Frontal cortex (tissue), 4 donors: ENCODE measurements around the gene DZIP3. TPM values are rescaled to one million over a fixed set of nuclear protein-coding genes. Genes with fewer than 3 reads are reported as not detected.
"Not testable (repeated sequence)": the region's sequence is repeated elsewhere in the genome, so short reads cannot be mapped to it uniquely, and the experiment has no call there.

Experiments used
- DNase-seq, 2 donors: peaks; one replicate each; pipeline ENCODE4 v3.0.0; 2012; ENCODE audit warnings: low spot score in 2 of 2
- FAIRE-seq: peaks from 2 replicates; lab custom pipeline; 2012; peaks lifted over from hg19 to GRCh38; lab: Jason Lieb, UNC
- total RNA-seq: library from RNA; depleted of rRNA; stranded (reverse); fragments of >200 nt; gene quantifications from one replicate; pipeline ENCODE4 v1.2.3, GENCODE V29; 2014
- donor health status: control.
- donor health status: control.
- donor health status: control.

DZIP3 gene
- total RNA-seq, 1 donor from 2014 or later = 51.8 TPM

DNA sequence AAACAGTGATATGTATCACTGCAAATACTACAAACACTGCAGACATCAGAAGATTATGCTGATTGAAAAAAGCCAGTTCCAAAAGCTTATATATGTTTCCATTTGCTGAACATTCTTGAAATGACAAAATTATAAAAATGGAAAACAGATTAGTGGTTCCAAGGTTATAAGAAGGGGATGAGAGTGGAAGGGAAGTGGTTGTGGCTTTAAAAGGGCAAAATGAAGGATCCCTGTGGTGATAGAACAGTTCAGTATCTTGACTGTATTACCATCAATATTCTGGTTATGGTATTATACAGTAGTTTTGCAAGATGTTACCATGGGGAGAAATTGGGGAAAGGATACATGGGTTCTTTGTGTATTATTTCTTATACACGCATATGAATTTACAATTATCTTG lies 77.8 kb downstream of the DZIP3 start:
- DNase-seq (no peak), FAIRE-seq (no peak)

DNA sequence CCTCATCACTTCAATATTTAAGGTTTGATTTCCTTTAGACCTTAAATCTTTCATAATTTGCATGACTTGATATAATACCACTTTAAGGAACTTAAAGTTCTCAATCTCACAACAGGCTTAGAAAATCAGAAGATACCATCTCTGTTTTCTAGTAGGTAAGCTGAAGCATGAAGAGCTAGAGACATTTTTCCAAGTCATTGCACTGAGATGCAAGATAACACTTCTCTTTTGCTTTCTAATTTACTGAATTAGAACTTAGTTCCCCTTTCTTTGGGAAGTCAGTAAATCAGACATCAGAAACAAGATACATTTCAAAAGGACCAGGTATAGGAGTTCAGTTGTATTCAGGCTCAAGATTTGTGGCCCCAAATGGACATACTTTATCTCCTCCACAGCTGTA lies 79.7 kb downstream of the DZIP3 start:
- FAIRE-seq (no peak), DNase-seq (no peak)

DNA sequence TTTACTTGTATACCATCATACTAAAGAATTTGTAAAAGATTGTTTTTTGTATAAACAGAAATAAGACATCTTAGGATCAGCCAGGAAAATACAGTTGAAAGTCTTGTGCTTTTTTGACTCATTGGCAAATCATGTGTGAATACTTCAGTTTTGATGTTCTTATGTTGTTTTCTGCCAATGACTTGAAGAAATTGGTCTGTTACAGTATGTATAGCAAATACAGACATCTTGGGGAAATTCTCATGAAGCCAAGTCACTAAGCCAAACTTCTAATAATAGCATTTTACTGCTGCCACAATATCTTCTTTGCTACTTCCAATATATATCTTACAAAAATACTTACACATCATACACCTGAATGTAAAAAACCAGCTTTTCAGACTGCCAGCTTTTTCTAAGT lies 83.2 kb downstream of the DZIP3 start:
- no peak for DNase-seq
- FAIRE-seq = no peak

DNA sequence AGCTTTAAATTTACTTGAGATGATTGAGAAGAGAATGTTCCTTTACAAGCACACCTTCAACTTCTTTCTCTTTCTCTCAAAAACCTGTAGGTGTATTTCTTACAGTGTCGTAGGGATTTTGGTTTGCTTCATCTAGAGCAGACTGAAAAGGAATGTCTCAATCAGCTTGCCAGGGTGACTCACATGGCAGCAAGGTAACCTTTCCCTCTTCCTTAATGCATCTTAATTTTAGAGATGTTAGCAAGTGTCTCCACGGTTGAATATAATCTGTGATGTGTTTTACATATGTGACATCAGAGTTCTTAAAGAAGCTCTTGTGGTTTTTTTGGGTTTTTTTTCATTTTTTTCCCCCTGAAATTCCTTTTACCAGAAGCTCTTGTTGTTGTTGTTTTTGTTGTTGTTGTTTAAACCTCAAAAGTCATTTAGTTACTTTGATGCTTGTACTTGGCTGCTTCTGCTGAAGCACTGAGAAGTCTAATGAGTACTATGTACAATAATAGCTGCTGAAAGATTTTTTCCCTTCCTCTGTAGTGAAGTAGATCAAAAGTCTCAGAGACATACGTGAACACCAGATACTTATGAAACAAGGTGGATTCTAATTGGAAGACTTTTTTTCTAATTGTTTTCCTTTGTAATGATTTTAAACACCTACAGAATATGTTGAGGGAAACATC lies 84.6 kb downstream of the DZIP3 start:
- DNase-seq (no peak), FAIRE-seq (no peak)

DNA sequence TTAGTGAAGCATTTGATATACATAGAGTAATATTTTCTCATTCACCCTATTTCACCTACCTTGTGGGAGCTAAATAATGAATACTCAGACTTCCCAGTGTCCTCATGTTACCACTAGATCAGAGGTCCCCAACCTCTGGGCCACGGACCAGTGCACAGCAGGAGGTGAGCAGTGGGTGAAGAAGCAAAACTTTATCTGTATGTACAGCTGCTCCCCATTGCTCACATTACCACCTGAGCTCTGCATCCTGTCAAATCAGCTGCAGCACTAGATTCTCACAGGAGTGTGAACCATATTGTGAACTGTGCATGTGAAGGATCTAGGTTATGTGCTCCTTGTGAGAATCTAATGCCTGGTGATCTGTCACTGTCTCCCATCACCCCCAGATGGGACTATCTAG lies 88.3 kb downstream of the DZIP3 start:
- no peak for FAIRE-seq

DNA sequence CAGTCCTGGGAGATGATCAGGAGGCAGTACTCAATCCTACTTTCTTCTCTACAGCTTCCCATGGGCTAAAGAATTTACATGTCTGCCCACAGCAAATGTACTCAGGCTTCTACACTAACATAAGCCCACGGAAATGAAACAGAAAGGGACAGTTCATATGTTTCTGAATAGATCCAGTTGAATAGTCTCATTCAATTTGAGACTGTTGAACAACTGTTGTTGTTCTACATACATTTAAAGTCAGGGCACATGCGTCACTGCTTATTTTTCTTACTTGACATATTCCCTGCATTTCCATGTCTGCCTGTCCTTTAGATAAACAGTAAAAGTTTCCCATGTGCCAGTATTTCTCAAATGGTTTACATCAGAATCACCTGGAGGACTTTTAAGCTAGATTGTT lies 102.8 kb downstream of the DZIP3 start:
- DNase-seq, FAIRE-seq: not testable (repeated sequence)

More for the DNA sequence above, 88.3 kb downstream of the DZIP3 start:
- no peak for DNase-seq

DNA sequence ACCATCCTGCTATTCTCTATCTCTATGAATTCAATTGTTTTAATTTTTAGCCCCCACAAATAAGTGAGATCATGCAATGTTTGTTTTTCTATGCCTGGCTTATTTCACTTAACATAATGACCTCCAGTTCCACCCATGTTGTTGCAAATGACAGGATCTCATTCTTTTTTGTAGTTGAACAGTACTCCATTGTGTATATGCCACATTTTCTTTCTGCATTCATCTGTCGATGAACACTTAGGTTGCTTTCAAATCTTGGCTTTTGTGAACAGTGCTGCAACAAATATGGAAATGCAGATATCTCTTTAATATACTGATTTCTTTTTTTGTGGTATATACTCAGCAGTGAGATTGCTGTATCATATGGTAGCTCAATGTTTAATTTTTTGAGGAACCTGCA lies 108.9 kb downstream of the DZIP3 start:
- DNase-seq (no peak), FAIRE-seq (no peak)

DNA sequence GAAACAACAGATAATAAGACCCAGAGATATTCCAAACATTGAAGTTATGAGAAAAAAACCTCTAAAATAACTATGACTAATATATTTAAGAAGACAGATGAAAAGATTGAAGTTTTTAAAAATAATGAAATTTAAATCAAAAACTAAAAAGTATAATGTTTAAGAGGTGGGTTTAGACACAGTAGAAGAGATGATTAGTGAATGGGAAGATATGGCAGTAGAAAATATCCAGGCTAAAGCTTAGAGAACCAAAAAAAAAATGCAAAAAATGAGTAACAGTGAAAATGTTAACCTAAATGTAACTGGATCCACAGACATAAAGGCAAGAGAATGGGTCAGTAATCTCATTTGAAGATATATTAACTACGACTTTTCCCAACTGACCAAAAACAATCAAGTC lies 115.5 kb downstream of the DZIP3 start:
- FAIRE-seq = no peak

DNA sequence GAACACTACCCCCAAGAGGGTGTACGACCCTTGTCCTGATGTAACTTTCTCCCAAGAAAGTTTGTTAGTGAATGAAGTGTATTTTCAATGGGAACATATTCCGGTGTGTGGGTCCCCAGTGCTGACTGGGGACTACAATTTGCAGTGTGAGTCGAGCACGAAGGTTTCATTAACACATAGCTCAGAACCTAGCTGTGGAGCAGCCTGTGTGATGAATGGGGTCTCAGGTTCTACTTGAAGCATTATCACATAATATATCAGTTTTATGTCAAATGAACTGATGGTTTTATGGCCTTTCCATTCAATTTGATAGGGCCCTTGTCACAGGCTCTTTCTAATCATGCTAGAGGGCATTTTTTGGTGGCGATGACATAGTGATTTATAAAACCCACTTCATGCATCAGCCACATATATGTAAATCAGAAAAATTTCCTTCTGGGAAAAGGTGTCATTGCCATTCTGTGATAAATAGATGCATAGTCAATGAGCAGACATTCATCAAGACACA lies 123.5 kb downstream of the DZIP3 start:
- DNase-seq (no peak), FAIRE-seq (no peak)

More for the DNA sequence above, 115.5 kb downstream of the DZIP3 start:
- no peak for DNase-seq

DNA sequence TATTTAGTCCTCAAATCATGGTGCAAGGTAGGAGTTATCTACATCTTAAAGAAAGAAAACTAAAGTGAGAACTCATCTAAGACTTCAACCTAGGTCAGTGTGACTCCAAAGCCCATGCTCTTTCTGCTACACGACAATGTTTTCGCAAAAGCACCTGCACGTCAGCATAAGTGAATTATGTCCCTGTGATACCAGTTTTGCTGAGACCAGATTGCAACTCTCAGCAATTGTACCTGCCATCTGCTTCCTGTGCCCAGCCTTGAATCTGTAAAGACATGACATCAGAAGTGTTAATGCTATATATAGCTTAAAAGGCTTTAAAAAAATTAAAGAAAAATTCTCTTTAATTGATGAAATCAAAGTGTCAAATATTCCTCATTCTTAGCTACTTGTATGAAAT lies 124.3 kb downstream of the DZIP3 start:
- DNase-seq (no peak), FAIRE-seq (no peak)

DNA sequence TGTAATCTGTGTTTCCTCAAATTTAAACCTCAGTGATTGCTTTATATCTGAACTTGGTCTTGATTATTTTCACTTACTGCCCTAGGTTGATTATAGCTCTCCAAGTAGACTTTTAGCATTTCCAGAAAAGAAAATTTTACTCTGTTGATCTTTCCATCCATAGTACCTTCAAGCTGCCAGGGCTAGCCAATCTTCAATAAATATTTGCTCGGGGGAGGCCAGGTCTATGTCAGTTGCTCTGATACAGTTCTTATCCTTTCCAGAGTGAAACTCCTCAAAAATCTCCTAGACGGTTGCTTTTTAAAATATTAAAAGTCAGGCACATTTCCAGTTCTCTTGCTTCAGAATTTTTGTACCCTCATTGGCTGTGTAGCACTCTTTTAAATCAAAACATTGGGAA lies 128.9 kb downstream of the DZIP3 start:
- FAIRE-seq (no peak), DNase-seq (no peak)

DNA sequence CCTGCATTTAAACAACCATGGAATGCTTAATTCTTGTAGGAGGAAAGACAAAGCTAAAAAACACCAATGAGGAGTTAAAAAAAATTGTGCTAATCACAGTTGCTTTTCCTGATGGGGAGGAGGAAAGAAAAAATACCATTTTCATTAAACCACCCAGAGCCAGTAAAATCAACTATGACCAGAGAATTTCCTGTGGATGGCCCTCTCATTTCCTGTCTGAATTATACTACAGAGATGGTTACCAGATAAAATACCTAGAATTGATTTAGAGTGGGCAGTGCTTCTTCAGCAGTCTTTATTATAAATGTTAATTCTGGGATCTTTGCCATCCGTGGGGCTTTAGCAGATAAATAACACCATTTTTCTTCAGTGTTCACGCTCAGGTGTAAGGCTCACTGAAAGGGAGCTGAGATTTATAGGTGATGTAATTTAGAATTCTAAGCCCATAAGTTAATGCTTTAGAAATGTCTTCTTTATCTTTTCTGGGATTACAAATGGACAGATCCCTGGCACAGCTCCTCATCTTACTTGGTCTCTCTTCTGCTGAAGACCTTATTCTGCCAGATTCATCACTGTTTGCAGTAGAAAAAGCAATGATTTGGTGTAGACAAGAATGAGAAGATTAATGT lies 129.8 kb downstream of the DZIP3 start:
- no peak for DNase-seq
- no peak for FAIRE-seq

DNA sequence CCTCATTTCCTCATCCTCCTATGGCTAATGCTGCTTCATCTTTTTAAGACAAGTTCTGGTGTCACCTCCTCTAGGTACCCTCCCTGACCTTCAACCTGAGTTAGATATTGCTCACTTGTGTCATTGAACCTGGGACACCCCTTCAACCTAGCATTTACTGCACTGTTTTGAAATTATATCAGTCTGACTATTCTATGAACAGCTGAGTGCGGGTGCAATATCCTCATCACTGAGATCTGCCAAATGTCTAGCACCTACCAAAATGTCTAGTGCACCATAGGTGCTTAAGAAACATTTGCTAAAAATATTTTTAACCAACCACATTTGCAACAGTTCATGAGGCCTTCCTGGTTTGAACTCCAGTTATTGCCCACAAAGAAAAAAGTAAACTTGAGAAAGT lies 133.2 kb downstream of the DZIP3 start:
- DNase-seq = no peak
- FAIRE-seq = no peak

DNA sequence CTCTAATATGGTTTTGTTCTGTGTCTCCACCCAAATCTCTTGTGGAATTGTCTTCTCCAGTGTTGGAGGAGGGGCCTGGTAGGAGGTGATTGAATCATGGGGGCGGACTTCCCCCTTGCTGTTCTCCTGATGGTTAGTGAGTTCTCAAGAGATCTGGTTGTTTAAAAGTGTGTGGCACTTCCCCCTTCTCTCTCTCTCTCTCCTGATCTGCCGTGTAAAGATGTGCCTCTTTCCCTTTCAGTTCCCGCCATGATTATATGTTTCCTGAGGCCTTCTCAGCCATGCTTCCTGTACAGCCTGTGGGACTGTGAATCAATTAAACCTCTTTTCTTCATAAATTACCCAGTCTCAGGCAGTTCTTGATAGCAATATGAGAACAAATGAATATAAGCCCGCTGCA lies 134.6 kb downstream of the DZIP3 start:
- FAIRE-seq (no peak), DNase-seq (no peak)

DNA sequence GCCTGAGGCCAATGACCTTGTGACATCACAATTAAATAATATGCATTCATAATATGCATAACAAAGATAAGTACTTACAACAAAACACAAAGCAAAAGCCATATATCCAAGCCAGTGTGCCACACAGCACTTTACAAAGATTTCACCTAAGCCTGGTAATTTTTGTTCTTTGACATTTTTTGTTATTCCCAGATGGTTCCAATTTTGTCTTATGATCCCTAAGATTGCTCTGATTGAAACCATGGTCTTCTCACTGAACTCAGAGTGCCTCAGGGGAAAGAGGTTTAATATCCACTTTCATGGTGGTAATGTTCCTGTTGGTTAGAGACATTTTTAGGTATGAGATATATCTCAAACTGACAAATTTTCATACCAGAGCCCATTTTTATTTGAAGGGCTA lies 138.6 kb downstream of the DZIP3 start:
- no peak for FAIRE-seq

DNA sequence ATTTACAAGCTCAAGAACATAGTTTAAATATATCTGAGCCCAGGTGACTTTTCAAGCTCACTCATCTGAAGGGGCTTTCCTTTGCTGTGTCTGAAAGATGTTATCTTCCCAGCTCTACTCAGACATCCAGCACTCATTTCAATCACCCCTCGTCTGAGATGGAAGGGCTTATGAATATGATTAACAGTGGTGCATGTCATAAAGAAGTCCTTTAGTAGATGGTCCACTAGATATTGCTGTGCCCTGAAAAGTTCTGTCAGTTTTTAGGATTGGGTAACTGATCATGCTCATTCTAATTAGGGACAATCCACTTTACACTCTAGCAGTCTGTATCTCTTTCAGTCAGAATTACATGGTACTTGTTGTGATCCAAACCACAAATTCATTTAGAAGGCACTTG lies 139.4 kb downstream of the DZIP3 start:
- DNase-seq (no peak), FAIRE-seq (no peak)

More for the DNA sequence above, 138.6 kb downstream of the DZIP3 start:
- DNase-seq = no peak

DNA sequence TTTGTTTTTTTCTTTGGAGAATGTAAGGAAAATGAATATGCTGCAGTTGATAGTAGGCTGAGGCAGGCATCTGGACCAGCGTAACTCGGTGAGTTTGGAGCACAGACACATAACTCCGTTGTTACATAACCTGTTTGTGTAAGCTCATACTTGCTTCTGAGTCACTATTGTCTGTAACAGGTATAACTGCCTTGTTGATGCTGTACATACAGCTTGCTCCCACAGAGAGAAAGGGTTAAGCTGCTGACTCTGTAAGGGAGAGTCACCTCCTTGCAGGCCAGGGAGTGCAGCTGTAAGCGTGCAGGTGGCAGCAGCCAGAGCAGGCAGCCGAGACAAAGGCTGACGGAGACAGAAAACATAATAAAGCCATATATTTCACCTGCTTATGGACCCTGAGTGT lies 147.3 kb downstream of the DZIP3 start:
- FAIRE-seq (no peak), DNase-seq (no peak)

DNA sequence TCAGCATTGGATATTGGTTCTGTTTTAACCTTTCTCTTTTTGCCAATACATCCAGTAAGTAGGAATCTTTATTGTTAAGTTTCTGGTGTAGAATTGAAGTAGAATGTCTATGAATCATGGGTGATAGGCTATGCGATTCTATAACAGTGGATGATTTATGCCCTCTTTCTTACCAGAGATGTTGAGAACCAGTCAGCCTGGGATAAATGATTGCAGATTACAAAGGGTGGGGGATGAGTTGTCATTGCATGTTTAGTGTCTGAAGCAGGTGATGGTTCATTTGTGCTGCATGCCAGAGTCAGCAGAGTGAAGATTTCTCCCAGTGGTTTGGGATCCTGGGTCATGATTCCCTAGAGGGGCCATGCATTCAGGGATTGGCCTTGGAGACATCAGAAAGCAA lies 153.4 kb downstream of the DZIP3 start:
- FAIRE-seq = no peak
- no peak for DNase-seq
